ENCODE measurements around the gene MTHFD1L.

The MTHFD1L gene

GRCh38 chr6:151044465-151045441 lies 179.3 kb downstream of the MTHFD1L start:
- DNase-seq, result peak; percentile 87

DNA sequence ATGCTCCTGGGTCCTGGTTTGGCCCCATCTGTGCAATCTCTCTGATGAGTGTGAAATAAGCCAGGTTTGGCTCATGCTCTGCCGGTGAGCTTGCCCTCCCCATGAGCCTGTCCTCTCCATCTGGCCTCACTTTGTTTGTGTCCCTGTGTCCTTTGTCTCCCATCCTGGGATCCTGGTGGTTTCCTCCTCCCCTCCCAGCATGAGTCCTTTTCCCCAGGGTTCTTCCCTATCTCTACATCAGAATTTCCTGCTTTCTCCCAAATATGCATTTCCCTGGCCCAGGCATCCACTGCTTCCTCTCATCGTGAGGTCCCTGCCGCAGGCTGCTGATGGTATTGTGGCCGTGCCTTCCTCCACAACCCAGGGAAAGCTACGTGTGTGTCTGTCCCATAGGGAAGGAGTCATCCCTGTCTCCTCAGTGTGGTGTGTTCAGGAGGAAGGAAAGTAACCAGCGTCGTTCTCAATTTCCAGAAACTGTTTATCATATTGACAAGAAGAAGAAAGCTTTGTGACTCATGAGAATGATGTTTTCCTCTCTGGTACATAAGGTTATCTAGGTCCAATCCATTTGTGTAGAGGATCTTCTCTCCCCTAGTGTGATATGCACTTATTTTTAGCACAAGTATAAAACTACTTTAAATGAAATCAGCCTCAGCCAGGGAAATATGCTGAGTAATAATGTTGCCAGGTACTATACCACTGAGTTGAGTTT lies 180.2 kb downstream of the MTHFD1L start:
- peak; percentile 15 for DNase-seq

DNA sequence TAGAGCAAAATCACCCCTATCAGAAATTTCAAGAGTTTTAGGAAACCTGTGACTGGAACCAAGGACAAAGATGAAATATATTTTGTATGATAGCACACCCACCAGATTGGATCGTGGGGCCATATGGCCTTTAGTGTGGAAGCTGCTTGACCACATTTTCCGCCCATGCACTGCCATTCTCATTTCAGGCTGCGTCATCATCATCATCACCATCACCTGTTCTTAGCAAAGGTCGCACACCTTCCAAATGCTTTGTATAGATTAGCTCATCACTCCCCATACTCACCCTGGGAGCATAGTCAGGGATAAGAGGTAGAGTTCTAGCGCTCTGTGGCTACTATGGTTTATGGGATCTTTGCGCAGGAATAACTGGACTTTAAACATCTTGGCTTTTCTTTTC lies 185.7 kb downstream of the MTHFD1L start:
- no peak for DNase-seq

- no peak for DNase-seq
Measured at GRCh38 chr6:151052021-151052646, 186.6 kb downstream of the MTHFD1L start.

GRCh38 chr6:151054306-151054705 lies 188.8 kb downstream of the MTHFD1L start:
- DNase-seq, result no peak

DNA sequence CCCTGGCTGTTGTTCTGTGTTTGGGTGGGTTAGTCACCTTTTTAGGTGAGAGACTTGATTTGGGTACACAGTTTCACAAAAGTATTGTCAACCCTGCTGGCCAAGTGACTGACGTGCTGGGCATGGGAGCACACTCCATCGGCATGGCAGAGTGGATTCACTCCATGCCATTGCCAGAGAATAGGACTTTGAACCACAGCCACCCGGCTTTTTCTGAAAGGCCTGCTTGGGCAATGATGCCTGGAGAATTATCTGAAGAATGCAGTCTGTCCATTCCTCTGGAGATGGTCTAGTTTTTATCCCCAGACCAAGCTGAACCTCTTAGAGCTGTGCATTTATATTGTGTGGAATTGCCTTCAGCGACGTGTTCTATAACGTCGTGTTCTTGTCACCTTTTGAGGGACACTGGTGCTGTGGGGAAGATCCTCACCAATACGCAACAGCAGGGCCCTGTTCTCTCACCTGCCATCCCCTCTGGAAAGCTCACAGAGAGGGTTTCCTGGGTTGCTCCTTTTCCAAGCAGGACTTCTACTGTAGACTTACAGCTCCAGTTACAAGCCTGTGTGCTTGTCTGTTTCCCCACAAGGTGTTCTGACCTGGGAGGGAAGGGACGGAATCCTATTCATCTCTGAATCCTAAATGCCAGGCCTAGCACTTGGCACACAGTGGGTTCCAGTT lies 190.9 kb downstream of the MTHFD1L start:
- DNase-seq, result no peak

GRCh38 chr6:151057061-151057460 lies 191.6 kb downstream of the MTHFD1L start:
- no peak for DNase-seq

GRCh38 chr6:151058021-151058733 lies 192.7 kb downstream of the MTHFD1L start:
- no peak for DNase-seq

- no peak for DNase-seq
Measured at GRCh38 chr6:151059612-151060095, 194.2 kb downstream of the MTHFD1L start.

DNA sequence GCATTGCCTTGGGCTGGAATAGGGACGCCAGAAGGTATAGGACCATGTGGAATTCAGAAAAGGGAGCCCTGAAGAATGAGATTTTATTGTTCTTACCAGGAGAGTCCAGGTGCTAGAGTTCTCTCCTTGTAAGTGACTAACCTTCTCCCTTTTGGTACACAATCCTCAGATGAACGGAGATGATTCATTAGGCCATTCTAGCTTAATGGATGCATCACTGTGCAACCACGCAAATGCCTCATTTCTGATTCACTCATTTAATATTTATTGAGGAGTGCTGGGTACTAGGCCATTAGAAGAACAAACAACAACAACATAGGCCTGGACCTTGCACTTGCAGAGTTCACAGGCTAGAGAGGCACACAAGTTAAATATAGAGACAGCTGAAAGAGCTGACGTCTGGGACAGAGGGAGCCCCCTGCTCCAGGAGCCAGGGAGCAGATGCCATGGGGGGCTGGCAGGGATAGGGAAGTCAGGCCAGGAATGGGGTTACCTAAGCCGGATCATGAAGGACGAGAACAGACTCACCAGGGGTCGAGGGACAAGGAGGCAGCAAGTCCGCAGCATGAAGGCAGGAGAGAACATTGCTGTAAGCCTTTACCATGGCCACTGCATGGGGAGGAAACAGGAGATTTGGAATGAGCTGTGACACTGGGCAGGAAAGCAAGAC lies 194.7 kb downstream of the MTHFD1L start:
- no peak for DNase-seq

GRCh38 chr6:151060766-151061531 lies 195.4 kb downstream of the MTHFD1L start:
- DNase-seq, result no peak

DNA sequence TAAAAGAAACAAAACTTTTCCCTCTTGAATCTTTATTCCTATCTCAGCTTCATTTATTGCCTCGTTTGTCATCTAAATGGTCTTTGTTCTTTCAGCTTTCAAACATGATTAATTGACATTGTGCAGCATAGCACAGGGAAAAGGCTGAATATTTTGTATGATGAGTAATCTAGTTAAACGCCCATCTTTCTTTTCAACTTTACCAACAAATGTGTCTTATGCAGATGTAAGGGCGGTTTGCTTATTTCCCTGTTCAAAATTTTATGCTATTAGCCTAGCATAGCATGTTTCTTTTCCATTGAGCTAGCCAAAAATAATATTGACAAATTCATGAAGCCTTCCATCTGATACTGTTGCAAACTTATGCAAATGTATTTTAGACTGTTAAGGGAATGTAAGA lies 197.8 kb downstream of the MTHFD1L start:
- no peak for DNase-seq

DNA sequence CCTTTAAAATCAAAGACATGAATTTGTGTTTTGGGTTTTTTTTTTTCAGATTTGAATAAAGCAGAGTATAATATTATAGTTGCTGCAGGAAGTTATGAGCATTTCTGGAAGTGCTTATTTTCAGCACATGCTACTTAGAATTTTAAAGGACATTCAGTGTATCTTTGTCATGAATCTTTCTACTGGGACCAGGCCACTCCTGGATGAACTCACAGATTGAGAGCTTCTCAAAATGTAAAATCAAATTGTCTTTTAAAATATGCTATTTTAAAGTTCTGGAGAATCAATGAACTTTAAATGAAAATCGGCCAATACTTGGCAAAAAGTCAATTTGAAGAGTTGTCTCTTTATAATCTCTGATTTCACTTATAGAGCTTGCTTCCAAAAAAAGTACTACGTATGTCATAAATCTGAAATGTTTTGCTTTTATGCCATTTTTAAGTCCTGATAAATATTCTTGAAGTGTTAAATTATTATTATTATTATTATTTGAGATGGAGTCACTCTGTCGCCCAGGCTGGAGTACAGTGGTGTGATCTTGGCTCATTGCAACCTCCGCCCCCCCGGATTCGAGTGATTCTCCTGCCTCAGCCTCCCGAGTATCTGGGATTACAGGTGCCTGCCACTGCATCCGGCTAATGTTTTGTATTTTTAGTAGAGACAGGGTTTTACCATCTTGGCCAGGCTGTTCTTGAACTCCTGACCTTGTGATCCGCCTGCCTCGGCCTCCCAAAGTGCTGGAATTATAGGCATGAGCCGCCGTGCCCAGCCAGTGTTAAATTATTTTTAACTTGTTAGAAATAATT lies 198.5 kb downstream of the MTHFD1L start:
- DNase-seq, result no peak

- no peak for DNase-seq
Measured at GRCh38 chr6:151065027-151065815, 199.7 kb downstream of the MTHFD1L start.

DNA sequence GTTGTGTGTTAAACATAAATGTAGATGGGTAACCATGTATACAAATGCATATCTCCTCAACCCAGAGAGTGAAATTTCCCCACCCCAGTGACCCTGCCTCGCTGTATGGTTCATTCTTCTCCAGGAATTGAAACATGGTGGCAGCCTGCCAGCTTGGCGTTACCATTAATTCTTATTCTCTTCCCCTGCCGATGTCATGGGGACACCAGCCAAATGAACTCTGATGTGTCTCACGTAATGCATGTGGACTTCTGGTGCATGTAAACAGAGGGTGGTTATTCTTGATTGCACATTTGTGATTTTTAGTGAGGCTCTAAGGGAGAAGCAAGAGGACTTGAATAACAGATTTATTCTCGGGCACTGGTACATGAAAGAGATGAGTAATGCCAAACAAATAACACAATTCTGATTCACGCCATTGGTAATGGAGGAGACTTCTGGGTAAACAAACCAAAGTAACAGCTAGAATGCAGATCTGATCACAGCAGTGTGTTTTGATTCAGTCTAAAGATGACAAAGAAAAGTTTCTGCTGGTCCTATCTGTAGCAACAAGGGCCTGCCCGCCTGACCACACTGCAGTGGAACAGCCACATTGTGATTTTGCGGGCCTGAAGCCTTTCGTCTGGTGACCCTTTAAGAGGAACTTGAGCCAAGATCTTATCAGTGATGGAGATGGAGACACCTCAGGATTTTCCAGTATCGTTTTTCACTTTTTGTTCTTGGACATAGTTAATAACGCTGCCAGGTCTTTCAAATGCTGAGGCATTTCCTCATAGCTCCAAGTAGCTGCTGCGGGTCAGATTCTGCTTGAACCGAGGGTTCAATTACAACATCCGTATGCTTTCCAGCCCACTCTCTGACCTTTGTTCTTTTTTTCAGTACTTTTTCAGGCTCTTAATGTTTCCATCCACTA lies 202.4 kb downstream of the MTHFD1L start:
- peak; percentile 62 for DNase-seq

- no peak for DNase-seq
Measured at GRCh38 chr6:151068761-151069312, 203.3 kb downstream of the MTHFD1L start.

GRCh38 chr6:151069641-151070040 lies 204.1 kb downstream of the MTHFD1L start:
- DNase-seq, result no peak

All from DMS153 (cell line).